Activated naive CD8-positive, alpha-beta T cell (primary cell): Measurements from ENCODE around the gene C1orf159.
A peak's percentile ranks its signal among the peaks of the same experiment; 100 is the strongest.

Source experiments
- H3K27ac Mint-ChIP-seq: one replicate; pipeline ENCODE4 v1.8.0; 2021; ENCODE audit warnings: mixed read lengths
- H3K27me3 Mint-ChIP-seq: one replicate; pipeline ENCODE4 v1.8.0; 2021; ENCODE audit warnings: mixed read lengths
- H3K36me3 Mint-ChIP-seq: one replicate; pipeline ENCODE4 v1.8.0; 2021; ENCODE audit warnings: mixed read lengths
- H3K4me1 Mint-ChIP-seq: one replicate; pipeline ENCODE4 v1.8.0; 2021; ENCODE audit warnings: low read depth, mixed read lengths
- H3K4me3 Mint-ChIP-seq: one replicate; pipeline ENCODE4 v1.8.0; 2021; ENCODE audit warnings: mild to moderate bottlenecking, mixed read lengths
- H3K9me3 Mint-ChIP-seq: one replicate; pipeline ENCODE4 v1.8.0; 2021; ENCODE audit warnings: low read depth, mixed read lengths

The C1orf159 gene

GRCh38 chr1:1130206-1131120, 14.6 kb upstream of the C1orf159 start:
- no peak overlapping the region for H3K27ac Mint-ChIP-seq

GRCh38 chr1:1129381-1129821, 13.5 kb upstream of the C1orf159 start:
- Mint-ChIP-seq H3K9me3 (no peaks in the 10 kb centered on the region), H3K27me3 (no peaks in the 10 kb centered on the region), H3K27ac (no peak overlapping the region), H3K4me1 (no peaks in the 10 kb centered on the region), H3K36me3 (no peaks in the 10 kb centered on the region), H3K4me3 (no peak overlapping the region)

More at GRCh38 chr1:1130206-1131120, 14.6 kb upstream of the C1orf159 start:
- Mint-ChIP-seq H3K9me3 (no peaks in the 10 kb centered on the region), H3K27me3 (no peaks in the 10 kb centered on the region), H3K36me3 (no peaks in the 10 kb centered on the region), H3K4me3 (no peak overlapping the region), H3K4me1 (peaks cover under 1% of the 10 kb centered on the region)

GRCh38 chr1:1128454-1129139, 12.7 kb upstream of the C1orf159 start:
- Mint-ChIP-seq H3K9me3 (no peaks in the 10 kb centered on the region), H3K36me3 (no peaks in the 10 kb centered on the region), H3K4me1 (no peaks in the 10 kb centered on the region), H3K4me3 (no peak overlapping the region), H3K27ac (no peak overlapping the region), H3K27me3 (no peaks in the 10 kb centered on the region)

GRCh38 chr1:1127551-1128451, 11.9 kb upstream of the C1orf159 start:
- Mint-ChIP-seq H3K36me3 (no peaks in the 10 kb centered on the region), H3K4me1 (no peaks in the 10 kb centered on the region), H3K27me3 (no peaks in the 10 kb centered on the region), H3K4me3 (no peak overlapping the region), H3K9me3 (no peaks in the 10 kb centered on the region), H3K27ac (no peak overlapping the region)

GRCh38 chr1:1125945-1126344, 10.1 kb upstream of the C1orf159 start:
- Mint-ChIP-seq H3K4me3 (no peak overlapping the region), H3K36me3 (no peaks in the 10 kb centered on the region), H3K4me1 (no peaks in the 10 kb centered on the region), H3K27ac (no peak overlapping the region), H3K27me3 (no peaks in the 10 kb centered on the region), H3K9me3 (no peaks in the 10 kb centered on the region)

GRCh38 chr1:1124786-1125642, 9.1 kb upstream of the C1orf159 start:
- H3K9me3 Mint-ChIP-seq: no peaks in the 10 kb centered on the region
- H3K36me3 Mint-ChIP-seq: no peaks in the 10 kb centered on the region
- no peaks in the 10 kb centered on the region for H3K27me3 Mint-ChIP-seq
- H3K4me1 Mint-ChIP-seq: no peaks in the 10 kb centered on the region
- no peak overlapping the region for H3K4me3 Mint-ChIP-seq
- H3K27ac Mint-ChIP-seq: no peak overlapping the region

- no peaks in the 10 kb centered on the region for H3K9me3 Mint-ChIP-seq
- no peaks in the 10 kb centered on the region for H3K27me3 Mint-ChIP-seq
- H3K27ac Mint-ChIP-seq: no peak overlapping the region
- no peaks in the 10 kb centered on the region for H3K4me1 Mint-ChIP-seq
- H3K36me3 Mint-ChIP-seq: no peaks in the 10 kb centered on the region
- H3K4me3 Mint-ChIP-seq: no peak overlapping the region
Measured at GRCh38 chr1:1124508-1124785, 8.6 kb upstream of the C1orf159 start.

DNA sequence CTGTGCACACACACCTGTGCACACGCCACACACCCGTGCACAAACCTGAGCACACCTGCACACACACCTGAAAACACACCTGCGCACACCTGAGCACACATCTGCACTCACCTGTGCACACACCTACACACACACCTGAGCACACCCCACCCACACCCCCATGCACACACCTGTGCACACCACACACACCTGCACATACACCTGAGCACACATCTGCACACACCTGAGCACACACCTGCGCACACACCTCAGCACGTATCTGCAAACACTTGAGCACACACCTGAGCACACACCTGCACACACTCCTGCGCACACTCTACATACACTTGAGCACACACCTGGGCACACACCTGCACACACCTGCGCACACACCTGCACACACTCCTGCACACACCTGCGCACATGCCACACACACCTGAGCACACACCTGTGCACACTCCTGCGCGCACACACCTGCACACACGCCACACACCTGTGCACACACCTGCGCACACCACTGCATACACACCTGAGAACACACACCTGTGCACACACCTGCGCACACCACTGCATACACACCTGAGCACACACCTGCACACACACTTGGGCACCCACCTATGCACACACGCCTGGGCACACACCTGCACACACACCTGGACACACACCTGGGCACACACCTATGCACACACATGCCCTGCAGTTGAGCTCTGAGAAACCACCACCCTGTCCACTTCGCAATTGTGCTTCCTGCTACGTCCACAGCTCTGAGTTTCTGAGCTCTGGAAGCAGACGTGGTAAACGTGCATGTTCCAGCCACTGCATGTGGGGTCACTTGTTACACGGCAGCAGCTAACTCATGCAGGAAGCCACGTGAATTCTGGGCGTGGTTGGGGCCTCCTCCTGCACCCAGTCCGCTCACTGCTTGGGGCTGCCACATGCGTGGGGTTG, 8.0 kb upstream of the C1orf159 start:
- peak overlapping the region; percentile 47 for H3K4me3 Mint-ChIP-seq
- H3K27me3 Mint-ChIP-seq: no peaks in the 10 kb centered on the region
- no peaks in the 10 kb centered on the region for H3K9me3 Mint-ChIP-seq

GRCh38 chr1:1122981-1123480, 7.1 kb upstream of the C1orf159 start:
- no peaks in the 10 kb centered on the region for H3K27me3 Mint-ChIP-seq
- no peak overlapping the region for H3K27ac Mint-ChIP-seq
- no peaks in the 10 kb centered on the region for H3K9me3 Mint-ChIP-seq
- no peaks in the 10 kb centered on the region for H3K36me3 Mint-ChIP-seq
- H3K4me3 Mint-ChIP-seq: no peak overlapping the region
- no peaks in the 10 kb centered on the region for H3K4me1 Mint-ChIP-seq

More for the DNA sequence above, 8.0 kb upstream of the C1orf159 start:
- Mint-ChIP-seq H3K27ac (no peak overlapping the region), H3K4me1 (no peaks in the 10 kb centered on the region), H3K36me3 (no peaks in the 10 kb centered on the region)

DNA sequence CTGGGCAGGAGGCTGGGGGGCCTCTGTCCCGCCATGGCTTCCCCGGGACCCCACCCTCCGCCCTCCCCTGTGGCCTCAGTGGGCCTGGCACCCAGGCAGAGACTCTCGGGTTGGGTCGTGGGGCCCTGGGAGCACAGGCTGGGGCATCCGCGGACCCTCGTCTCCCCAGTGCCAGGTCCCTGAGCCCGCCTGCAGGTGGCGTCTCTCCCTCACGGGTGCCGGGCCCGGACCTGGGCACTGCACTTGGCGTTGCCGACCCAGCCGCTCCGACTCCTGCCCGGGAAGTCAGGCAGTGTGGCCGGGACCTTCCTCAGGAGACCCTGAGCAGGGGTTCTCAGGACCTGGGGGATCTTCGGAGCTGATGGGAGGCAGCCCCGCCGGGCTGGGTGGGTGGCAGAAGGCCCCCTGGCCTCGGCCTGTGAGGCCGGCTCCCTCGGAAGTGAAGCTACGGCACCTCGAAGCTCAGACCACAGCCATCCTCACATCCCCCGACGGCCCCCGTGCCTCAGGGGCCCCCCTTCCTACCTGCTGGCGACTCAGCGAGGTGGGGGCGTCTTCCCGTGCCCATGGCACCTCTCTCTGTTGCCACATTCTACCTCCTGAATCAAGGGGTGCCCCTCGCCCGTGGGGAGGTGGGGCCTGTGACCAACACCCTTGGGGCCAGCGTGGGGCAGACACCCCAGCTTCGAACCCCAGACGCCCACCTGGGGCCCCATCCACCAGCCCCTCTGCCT, 6.4 kb upstream of the C1orf159 start:
- peaks cover 2% of the 10 kb centered on the region for H3K4me1 Mint-ChIP-seq
- H3K4me3 Mint-ChIP-seq: no peak overlapping the region
- no peaks in the 10 kb centered on the region for H3K27me3 Mint-ChIP-seq
- no peaks in the 10 kb centered on the region for H3K36me3 Mint-ChIP-seq
- no peaks in the 10 kb centered on the region for H3K9me3 Mint-ChIP-seq
- no peak overlapping the region for H3K27ac Mint-ChIP-seq

DNA sequence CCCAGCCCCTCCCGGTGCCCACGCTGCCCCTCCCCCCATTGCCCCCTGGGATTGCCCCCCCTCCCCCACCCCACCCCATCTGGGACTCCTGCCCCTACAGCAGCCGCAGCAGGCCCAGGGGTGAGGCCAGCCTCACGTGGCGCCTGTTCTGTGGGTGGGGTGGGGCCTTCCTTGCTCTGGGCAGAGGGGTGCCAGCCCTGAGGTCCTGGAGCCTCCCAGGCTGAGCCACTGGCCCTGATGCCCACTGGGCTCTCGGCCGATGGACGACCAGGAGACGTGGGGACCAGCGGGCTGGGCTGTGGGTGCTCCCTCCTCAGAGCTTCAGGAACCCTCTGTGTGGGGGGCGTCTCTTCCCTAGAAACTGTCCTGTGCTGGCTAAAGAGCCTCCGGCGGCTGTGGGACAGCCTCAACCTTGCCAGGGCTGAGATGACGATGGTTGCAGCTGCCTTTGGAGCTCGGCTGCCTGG, 5.8 kb upstream of the C1orf159 start:
- H3K9me3 Mint-ChIP-seq: no peaks in the 10 kb centered on the region
- H3K4me3 Mint-ChIP-seq: no peak overlapping the region
- no peaks in the 10 kb centered on the region for H3K27me3 Mint-ChIP-seq
- H3K36me3 Mint-ChIP-seq: no peaks in the 10 kb centered on the region
- no peak overlapping the region for H3K27ac Mint-ChIP-seq
- H3K4me1 Mint-ChIP-seq: peaks cover 2% of the 10 kb centered on the region

DNA sequence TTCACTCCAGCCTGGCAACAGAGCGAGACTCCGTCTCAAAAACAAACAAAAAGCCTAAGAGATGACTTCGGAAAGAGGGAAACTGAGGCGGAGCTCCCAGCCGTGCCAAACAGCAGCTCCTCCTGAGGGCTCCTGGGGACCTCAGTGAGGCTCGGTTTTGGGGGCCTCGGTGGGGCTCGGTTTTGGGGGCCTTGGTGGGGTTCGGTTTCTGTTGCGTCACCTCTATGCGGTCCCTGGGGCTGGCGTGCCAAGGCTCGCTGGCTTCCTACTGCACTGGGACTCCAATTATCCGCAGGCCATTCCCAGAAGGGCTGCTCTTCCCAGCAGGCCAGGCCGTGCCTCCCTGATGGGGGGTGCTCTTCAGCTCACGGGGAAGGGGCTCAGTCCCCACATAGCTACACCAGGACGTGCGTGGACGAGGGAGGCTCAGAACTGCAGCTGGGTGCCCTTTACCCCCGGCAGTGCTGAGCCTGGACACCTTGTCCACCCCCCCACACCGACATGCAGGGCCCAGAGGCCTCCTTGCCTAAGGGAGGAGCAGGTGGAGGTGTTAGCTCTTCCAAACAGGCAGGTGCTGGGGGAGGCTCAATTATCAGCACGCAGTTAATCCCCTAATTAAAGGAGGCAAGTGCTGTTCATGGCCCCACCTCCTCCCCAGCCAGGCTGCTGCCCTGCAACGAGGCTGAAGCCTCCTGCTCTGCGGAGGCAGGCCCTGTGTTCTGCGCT, 5.1 kb upstream of the C1orf159 start:
- Mint-ChIP-seq H3K4me1 (peaks cover 2% of the 10 kb centered on the region), H3K36me3 (no peaks in the 10 kb centered on the region), H3K27ac (no peak overlapping the region), H3K4me3 (no peak overlapping the region), H3K9me3 (no peaks in the 10 kb centered on the region), H3K27me3 (no peaks in the 10 kb centered on the region)
